GM10266 (cell line): ENCODE data around the gene AGO4.
"Not testable (repeated sequence)": the region's sequence is repeated elsewhere in the genome, so short reads cannot be mapped to it uniquely, and the experiment has no call there.

ENCODE experiments used
- DNase-seq: peaks from one replicate; pipeline ENCODE4 v3.0.0; 2012; ENCODE audit errors: extremely low spot score
- TF ChIP-seq, protein P1 (sequence below): IDR thresholded peaks from 2 replicates; pipeline ENCODE4 v1.5.1; 2012; ENCODE audit warnings: mild to moderate bottlenecking, low read depth; ENCODE audit not compliant: control insufficient read depth, insufficient read depth; ENCODE audit errors: missing control alignments

Gene AGO4

DNA sequence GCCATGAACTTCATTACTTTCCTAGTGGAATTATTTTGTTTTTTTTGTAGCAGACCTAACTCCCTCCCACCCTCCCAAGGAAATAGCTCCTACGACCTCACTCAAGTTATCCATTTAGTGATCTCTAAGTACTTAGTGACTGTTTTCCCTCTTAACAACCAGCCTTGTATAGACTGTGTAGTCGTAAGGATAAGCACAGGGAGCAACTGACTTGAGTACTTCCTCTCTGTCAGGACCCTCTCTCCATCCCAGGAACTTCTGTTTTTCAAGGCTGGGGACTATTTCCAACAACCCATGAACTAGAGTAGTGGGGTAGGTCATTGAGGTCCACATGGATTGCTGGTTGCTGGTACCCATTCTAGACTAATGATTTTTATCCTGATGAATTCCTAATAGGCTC lies 77.1 kb downstream of the AGO4 start:
- no peak for DNase-seq
- TF ChIP-seq, protein P1, sequence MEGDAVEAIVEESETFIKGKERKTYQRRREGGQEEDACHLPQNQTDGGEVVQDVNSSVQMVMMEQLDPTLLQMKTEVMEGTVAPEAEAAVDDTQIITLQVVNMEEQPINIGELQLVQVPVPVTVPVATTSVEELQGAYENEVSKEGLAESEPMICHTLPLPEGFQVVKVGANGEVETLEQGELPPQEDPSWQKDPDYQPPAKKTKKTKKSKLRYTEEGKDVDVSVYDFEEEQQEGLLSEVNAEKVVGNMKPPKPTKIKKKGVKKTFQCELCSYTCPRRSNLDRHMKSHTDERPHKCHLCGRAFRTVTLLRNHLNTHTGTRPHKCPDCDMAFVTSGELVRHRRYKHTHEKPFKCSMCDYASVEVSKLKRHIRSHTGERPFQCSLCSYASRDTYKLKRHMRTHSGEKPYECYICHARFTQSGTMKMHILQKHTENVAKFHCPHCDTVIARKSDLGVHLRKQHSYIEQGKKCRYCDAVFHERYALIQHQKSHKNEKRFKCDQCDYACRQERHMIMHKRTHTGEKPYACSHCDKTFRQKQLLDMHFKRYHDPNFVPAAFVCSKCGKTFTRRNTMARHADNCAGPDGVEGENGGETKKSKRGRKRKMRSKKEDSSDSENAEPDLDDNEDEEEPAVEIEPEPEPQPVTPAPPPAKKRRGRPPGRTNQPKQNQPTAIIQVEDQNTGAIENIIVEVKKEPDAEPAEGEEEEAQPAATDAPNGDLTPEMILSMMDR: no peak

DNA sequence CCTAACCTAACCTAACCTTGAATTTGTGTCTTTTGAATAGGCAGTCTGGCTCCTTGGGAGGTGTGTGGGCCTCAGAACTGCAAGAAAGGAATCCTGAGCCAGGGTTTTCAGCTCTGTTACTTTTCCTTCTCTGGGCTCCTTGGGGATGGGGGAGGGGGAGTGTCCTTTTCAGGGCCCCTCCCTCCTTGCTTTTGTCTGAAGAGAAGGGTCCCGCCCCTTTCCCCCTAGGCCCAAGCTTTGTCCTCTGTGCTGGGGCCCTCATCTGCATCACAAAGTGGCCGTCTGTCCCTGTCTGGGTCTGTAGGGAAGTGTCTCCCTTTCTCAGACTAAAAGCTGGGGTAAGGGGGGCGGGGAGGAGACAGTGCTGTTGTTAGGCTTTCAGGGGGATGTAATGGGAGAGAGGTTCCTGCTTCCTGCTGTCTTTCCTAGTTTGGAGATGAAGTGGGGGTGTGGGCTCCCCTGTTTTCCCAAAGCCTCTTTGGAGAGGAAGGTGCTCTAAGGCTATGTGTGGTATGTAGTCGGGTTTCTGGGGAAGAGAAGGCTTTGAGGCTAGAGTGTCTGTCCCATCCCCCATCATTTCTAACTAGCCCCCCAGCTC lies 78.2 kb downstream of the AGO4 start:
- no peak for DNase-seq
- TF ChIP-seq, protein P1: no peak

GRCh38 chr1:35886577-35887431 lies 79.0 kb downstream of the AGO4 start:
- DNase-seq: no peak
- TF ChIP-seq, protein P1: no peak

GRCh38 chr1:35887508-35887907 lies 79.7 kb downstream of the AGO4 start:
- TF ChIP-seq, protein P1: no peak
- DNase-seq: no peak

- no peak for DNase-seq
- TF ChIP-seq, protein P1: no peak
Measured at GRCh38 chr1:35888255-35888654, 80.4 kb downstream of the AGO4 start.

- not testable (repeated sequence) for DNase-seq
Measured at GRCh38 chr1:35888981-35889380, 81.2 kb downstream of the AGO4 start.

- DNase-seq: no peak
- TF ChIP-seq, protein P1: no peak
Measured at GRCh38 chr1:35893051-35893879, 85.4 kb downstream of the AGO4 start.
